Measurements from ENCODE around the gene FSTL5. TPM values are rescaled to one million over a fixed set of nuclear protein-coding genes. Genes with fewer than 3 reads are reported as not detected.

The FSTL5 gene
- total RNA-seq, 1 experiment from 2014 or later: 29.4 TPM

DNA sequence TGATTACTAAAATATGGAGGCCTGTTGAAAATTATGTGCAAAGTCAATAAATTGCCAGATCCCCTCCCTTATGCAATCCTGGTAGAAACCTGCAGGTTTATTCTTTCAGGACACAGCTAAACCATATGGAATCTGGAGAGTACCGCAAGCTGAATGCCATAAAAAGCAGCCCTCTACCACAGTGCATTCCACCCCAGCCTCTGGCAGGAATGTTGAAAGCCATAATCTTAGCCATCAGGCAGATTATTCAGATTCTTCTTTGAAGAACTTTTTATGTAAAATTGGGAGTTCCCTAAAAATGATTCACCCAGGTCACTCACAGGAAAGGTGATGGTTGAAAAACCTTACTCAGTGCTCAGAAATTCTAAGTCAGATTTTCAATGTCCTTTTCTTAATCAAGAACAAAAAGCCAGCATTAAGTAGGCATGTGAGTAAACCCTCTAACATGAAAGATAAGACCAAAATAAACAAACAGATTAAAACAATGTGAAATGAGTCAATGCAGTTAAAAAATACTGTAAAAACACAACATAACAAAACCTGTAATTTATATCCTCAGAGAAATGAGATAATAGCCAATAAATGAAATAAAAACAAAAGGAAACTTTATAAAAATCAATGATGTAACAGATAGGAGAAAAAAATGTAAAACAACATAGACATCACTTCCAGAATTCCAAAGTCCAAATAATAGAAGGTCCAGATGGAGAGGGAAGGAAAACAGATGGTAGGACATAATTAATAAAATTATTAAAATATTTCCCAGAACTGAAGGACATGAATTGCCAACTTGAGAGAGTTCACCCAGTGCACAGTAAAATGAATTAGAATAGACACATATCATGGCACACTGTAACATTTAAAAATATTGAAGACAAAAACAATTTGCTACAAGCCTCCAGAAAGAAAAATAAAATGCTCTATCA lies 226.9 kb downstream of the FSTL5 start:
- Histone ChIP-seq H2AFZ (no peak overlapping the region), H3K4me1 (replicated peaks; ENCODE audit: insufficient read depth) (peaks cover 17% of the 10 kb centered on the region), H3K4me3 (no peak overlapping the region), H4K20me1 (ENCODE audit: insufficient read depth) (no peaks in the 10 kb centered on the region), H3F3A (ENCODE audit: insufficient read depth, low read depth) (peaks cover 9% of the 10 kb centered on the region; the same call in 1 of the 2 replicates), H3K36me3 (ENCODE audit: low read depth) (no peaks in the 10 kb centered on the region), H3K27me3 (ENCODE audit: insufficient read depth, low read depth) (no peaks in the 10 kb centered on the region), H3K4me2 (0 out of 2 replicates have a peak overlapping the region, but pooled peaks have one; percentile 7), H3K9me3 (ENCODE audit: insufficient read depth, low read depth) (peaks cover 9% of the 10 kb centered on the region; the same call in 1 of the 2 replicates), H3K27ac (peak overlapping the region; percentile 43), H3K9me2 (ENCODE audit: insufficient read depth) (no peaks in the 10 kb centered on the region), H3K79me2 (ENCODE audit: low read depth) (no peaks in the 10 kb centered on the region)
- POLR2A ChIA-PET (ENCODE audit: unreplicated experiment): interaction anchor here (0.7 kb wide), 1 partner anchor 802 kb away, joined by 3 read pairs; no protein-coding TSS in a partner anchor
- TF ChIP-seq, protein P1, sequence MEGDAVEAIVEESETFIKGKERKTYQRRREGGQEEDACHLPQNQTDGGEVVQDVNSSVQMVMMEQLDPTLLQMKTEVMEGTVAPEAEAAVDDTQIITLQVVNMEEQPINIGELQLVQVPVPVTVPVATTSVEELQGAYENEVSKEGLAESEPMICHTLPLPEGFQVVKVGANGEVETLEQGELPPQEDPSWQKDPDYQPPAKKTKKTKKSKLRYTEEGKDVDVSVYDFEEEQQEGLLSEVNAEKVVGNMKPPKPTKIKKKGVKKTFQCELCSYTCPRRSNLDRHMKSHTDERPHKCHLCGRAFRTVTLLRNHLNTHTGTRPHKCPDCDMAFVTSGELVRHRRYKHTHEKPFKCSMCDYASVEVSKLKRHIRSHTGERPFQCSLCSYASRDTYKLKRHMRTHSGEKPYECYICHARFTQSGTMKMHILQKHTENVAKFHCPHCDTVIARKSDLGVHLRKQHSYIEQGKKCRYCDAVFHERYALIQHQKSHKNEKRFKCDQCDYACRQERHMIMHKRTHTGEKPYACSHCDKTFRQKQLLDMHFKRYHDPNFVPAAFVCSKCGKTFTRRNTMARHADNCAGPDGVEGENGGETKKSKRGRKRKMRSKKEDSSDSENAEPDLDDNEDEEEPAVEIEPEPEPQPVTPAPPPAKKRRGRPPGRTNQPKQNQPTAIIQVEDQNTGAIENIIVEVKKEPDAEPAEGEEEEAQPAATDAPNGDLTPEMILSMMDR (conservative IDR thresholded peaks at IDR 0.05): no peak
- no peak for TF ChIP-seq EZH2 (IDR thresholded peaks at IDR 0.05; ENCODE audit: low read depth)
- intact Hi-C loops (cut with micrococcal nuclease; ENCODE audit: unreplicated experiment): no loop called here
- DNase-seq: peak; percentile 66 to 87
- BruUV-seq (replicated peaks): no TSS peak
- CTCF ChIA-PET: no interaction called here

- H3K9me2 ChIP-seq (ENCODE audit: insufficient read depth): no peaks in the 10 kb centered on the region
- no peak overlapping the region for H3K4me3 ChIP-seq
- H3K27me3 ChIP-seq (ENCODE audit: insufficient read depth, low read depth): no peaks in the 10 kb centered on the region
- intact Hi-C loops (cut with micrococcal nuclease; ENCODE audit: unreplicated experiment): no loop called here
- no peaks in the 10 kb centered on the region for H3K36me3 ChIP-seq (ENCODE audit: low read depth)
- peaks cover 3% of the 10 kb centered on the region; the same call in 1 of the 2 replicates for H3K4me1 ChIP-seq (replicated peaks; ENCODE audit: insufficient read depth)
- no peak for DNase-seq
- 0 out of 2 replicates have a peak, but pooled peaks cover 4% of the 10 kb centered on the region for H3K9me3 ChIP-seq (ENCODE audit: insufficient read depth, low read depth)
- no peaks in the 10 kb centered on the region for H4K20me1 ChIP-seq (ENCODE audit: insufficient read depth)
- no peak overlapping the region for H3K27ac ChIP-seq
- BruUV-seq (replicated peaks): no TSS peak
- CTCF ChIA-PET: interaction anchor here (0.6 kb wide), 1 partner anchor 1983 kb away, joined by 3 read pairs; no protein-coding TSS in a partner anchor
- no peaks in the 10 kb centered on the region for H3K79me2 ChIP-seq (ENCODE audit: low read depth)
- H3K4me2 ChIP-seq: no peak overlapping the region
- TF ChIP-seq, protein P1 (conservative IDR thresholded peaks at IDR 0.05): no peak
- no peak for TF ChIP-seq EZH2 (IDR thresholded peaks at IDR 0.05; ENCODE audit: low read depth)
- no peaks in the 10 kb centered on the region for H3F3A ChIP-seq (ENCODE audit: insufficient read depth, low read depth)
- POLR2A ChIA-PET (ENCODE audit: unreplicated experiment): no interaction called here
- no peak overlapping the region for H2AFZ ChIP-seq
Observed at GRCh38 chr4:161931089-161931488, 232.7 kb downstream of the FSTL5 start.

GRCh38 chr4:161929956-161930355 lies 233.8 kb downstream of the FSTL5 start:
- H3K4me1 ChIP-seq (replicated peaks; ENCODE audit: insufficient read depth): no peaks in the 10 kb centered on the region
- H3K79me2 ChIP-seq (ENCODE audit: low read depth): no peaks in the 10 kb centered on the region
- CTCF ChIA-PET: no interaction called here
- no peaks in the 10 kb centered on the region for H3K36me3 ChIP-seq (ENCODE audit: low read depth)
- no peaks in the 10 kb centered on the region for H3F3A ChIP-seq (ENCODE audit: insufficient read depth, low read depth)
- POLR2A ChIA-PET (ENCODE audit: unreplicated experiment): no interaction called here
- no peak overlapping the region for H3K27ac ChIP-seq
- no peaks in the 10 kb centered on the region for H3K27me3 ChIP-seq (ENCODE audit: insufficient read depth, low read depth)
- intact Hi-C loops (cut with micrococcal nuclease; ENCODE audit: unreplicated experiment): no loop called here
- no peak for TF ChIP-seq EZH2 (IDR thresholded peaks at IDR 0.05; ENCODE audit: low read depth)
- TF ChIP-seq, protein P1 (conservative IDR thresholded peaks at IDR 0.05): no peak
- no peaks in the 10 kb centered on the region for H3K9me2 ChIP-seq (ENCODE audit: insufficient read depth)
- BruUV-seq (replicated peaks): no TSS peak
- H4K20me1 ChIP-seq (ENCODE audit: insufficient read depth): no peaks in the 10 kb centered on the region
- H3K4me3 ChIP-seq: no peak overlapping the region
- H3K9me3 ChIP-seq (ENCODE audit: insufficient read depth, low read depth): 0 out of 2 replicates have a peak, but pooled peaks cover 3% of the 10 kb centered on the region
- DNase-seq: no peak
- no peak overlapping the region for H3K4me2 ChIP-seq
- H2AFZ ChIP-seq: no peak overlapping the region
